LNCaP clone FGC (cell line): Measurements from ENCODE around the gene NXF1.

Experiments
- DNase-seq: peaks from one replicate; pipeline ENCODE4 v3.0.0-alpha.2; 2011; ENCODE audit warnings: low read depth
- H3K4me3 ChIP-seq: 2 replicates; pipeline ENCODE4 v1.5.1; 2011; ENCODE audit warnings: mild to moderate bottlenecking, low read depth, low read length, control low read depth
- CTCF ChIP-seq: IDR thresholded peaks from 2 replicates; pipeline ENCODE4 v1.5.1; 2012; ENCODE audit warnings: mild to moderate bottlenecking; ENCODE audit not compliant: control insufficient read depth, insufficient read depth; ENCODE audit errors: extremely low read depth

The NXF1 gene

GRCh38 chr11:62747475-62748160, 57.6 kb downstream of the NXF1 start:
- no peak for DNase-seq
- no peak overlapping the region for H3K4me3 ChIP-seq
- TF ChIP-seq CTCF = no peak
